Left forelimb (tissue), 1 donor: ENCODE data around the gene PRDM10.

Source experiments
- DNase-seq: peaks from one replicate; pipeline ENCODE4 v3.0.0-alpha.2; 2018; ENCODE audit warnings: low spot score

The PRDM10 gene

DNA sequence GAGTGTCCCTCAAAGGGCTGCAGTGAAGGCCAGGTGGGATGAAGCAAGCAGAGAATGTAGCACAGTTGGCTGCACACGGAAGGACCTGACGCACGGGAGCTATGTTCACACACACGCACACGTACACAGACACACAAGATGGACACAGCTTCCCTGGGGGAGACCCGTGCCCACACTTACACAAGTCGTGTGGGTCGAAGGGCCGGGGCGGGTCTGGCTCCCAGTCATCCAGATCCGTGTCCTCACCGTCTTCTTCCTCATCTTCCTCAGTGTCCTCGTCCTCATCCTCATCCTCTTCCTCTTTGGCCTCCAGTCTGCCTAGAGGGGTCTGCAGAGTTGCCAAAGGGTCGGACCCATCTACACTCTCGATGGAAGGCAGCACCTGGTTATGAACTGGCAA is 55.7 kb downstream of the PRDM10 start:
- no peak for DNase-seq

DNA sequence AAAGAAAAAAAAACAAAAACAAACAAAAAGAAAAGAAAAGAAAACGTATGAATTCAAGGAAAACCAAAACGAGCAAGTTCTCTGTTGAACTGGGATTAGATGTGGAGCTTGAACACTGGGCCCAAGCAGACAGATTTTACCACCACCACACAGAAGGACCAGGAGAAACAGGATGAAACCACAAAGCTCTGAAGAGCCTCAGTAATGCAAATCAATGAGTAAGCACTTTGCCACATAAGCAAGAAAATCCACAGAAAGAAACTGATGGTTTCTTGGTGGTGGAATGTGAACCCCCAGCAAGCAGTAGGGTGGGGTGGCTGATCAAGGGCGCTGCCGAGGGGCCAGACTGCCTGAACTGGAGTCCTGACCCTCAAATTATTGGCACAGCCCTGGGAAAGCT is 56.4 kb downstream of the PRDM10 start:
- DNase-seq, result no peak

GRCh38 chr11:129945373-129945772 is 57.3 kb downstream of the PRDM10 start:
- DNase-seq, result no peak

DNA sequence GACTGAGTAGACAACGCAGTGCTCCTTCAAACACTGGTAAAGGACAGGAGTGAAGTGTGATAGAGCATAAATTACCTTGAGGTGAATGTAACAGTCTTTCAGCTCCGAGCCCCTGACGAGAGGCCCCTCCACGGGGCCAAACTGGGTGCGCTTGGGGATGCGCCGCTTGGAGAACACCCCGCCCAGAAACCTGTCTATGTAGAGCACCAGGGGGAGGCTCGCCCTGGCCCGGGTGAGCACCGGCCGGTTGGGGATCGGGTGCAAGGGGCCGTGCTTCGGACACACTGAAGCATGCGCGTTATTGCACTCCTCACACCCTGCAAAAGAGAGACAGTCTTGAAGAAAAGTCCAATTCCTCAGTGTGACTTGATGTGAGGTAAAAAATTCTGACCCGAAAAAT is 57.9 kb downstream of the PRDM10 start:
- DNase-seq, result no peak

- DNase-seq, result no peak
Measured at GRCh38 chr11:129943036-129943435, 59.6 kb downstream of the PRDM10 start.

DNA sequence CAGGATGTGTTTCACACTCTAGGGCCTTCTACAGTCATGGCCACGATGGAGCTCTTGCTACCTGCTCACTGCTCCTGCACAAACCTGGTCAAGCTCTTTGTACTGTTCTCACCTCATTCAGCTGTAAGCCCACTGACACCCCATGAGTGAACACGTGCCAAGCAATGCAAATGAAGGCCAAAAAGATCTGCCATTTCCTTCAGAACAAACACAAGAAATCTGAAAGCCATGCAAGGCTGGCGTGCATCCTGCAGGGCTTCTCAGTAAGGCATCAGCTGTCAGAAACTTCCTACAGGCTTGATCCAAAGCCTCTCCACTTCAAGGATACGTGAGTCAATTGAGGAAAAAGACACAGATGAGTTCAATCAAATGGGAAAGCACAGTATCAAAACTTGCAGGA is 63.1 kb downstream of the PRDM10 start:
- DNase-seq, result no peak

DNA sequence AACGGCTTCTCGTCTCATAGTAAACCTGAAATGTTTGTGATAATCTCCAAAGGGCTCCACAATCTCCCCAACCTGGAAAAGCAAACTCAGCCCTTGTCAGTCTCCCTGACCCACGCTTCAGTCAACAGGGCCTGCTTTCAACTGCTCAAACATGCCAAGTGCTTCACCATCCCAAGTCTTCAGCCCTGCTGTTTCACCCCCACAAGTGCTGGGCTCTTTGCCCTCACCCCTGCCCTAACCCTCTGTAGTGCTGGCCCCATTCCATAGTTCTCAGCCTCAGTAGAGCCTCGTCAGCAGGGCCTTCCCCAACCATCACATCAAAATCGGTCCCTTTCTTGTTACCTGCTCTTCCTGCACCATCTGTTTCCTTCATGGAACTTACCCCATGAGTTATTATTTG is 63.9 kb downstream of the PRDM10 start:
- no peak for DNase-seq

GRCh38 chr11:129937592-129938238 is 64.9 kb downstream of the PRDM10 start:
- no peak for DNase-seq

GRCh38 chr11:129935723-129936122 is 66.9 kb downstream of the PRDM10 start:
- DNase-seq, result no peak

DNA sequence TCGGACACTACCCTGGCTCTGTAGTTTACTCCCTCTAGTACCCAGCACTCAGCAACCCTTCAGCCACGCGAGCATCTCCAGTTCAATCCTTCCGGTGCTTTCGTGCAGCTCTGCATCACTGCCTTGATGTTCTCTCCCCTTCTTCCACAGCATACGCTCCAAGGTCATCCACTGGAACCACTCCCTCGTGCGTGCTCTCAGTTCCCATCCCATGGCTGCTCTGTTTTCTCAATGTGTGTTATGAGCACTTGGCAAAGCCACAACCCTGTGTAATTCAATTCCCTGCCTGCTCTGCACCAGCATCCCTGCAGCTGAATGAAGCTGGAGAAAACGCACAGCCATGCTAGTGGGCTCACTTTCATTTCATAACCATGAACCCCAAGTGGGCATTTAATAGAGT is 68.7 kb downstream of the PRDM10 start:
- no peak for DNase-seq

GRCh38 chr11:129933262-129933661 is 69.4 kb downstream of the PRDM10 start:
- no peak for DNase-seq

GRCh38 chr11:129932381-129933067 is 70.1 kb downstream of the PRDM10 start:
- no peak for DNase-seq

DNA sequence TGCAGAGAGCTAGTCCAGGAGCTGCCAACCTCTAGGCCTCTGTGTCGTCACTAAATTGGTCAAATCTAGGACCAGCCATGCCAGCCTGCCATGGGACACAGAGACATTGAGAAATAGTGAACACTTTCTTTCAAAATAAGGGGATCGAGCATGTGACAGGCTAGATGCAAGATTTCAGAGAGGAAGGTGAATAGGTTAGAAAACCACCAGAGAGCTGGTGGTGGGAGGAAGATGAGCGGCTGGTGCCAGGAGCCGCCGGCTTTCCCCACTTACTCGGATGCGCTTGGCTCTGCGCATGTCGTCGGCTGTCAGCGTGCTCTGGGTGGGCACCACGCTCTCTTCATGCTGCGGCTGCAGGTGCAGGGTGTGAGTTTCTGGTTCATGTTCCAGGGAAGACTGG is 71.9 kb downstream of the PRDM10 start:
- no peak for DNase-seq

DNA sequence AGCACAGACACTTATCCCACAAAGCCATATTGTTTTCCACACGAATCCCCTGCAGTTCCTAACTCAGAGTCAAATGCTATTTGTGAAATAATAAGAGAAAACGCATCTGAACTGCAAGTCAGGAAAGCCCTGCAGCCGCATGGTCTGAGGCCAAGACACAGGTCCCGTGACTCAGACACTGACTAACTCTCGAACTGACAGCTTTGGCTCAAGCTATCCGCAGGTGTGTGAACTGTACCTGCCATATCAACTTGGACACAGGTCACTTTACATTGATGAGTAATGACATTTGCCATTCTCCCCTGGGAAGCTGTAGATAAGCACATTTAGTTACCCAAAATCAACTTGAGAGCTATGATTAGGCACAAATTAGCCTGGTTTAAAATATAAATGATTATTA is 72.3 kb downstream of the PRDM10 start:
- DNase-seq, result no peak

GRCh38 chr11:129929721-129930120 is 72.9 kb downstream of the PRDM10 start:
- no peak for DNase-seq

GRCh38 chr11:129928923-129929692 is 73.5 kb downstream of the PRDM10 start:
- no peak for DNase-seq

GRCh38 chr11:129922674-129923073 is 80.0 kb downstream of the PRDM10 start:
- DNase-seq, result no peak

DNA sequence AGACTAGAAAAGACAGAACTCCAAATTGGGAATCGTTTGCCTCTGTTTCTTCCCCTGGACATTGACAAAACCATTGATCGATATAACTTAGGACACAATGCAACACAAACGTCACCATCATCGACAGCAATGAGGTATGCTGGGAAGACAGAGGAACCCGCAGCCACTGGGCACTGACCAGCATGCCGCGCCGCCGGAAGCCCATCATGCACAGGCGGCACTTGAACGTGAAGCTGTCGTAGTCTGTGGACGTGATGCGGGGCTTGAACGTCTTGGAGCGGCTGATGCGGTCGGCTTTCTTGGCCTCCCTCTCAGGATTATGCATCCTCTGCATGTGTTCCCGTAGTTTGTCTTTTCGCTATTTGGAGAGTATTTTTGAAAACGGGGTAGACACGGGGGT is 84.3 kb downstream of the PRDM10 start:
- DNase-seq, result no peak

DNA sequence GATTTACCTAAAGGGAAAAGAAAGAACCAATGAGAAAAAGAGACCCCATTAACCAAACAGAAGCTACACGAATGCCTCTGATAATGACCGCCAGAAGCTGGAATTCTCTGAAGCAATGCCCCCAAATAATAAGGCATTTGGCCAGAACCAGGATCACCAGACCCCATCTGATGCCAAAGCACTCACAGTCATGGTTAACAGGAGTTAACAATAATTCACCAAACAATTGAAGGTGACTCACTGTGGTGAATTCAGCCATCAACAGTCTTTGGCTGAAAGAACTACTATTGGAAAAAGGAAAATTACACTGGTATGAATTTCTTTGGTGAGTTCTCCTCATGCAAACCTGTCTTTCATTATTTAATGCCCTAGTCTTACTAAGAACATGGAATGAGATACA is 85.4 kb downstream of the PRDM10 start:
- no peak for DNase-seq

DNA sequence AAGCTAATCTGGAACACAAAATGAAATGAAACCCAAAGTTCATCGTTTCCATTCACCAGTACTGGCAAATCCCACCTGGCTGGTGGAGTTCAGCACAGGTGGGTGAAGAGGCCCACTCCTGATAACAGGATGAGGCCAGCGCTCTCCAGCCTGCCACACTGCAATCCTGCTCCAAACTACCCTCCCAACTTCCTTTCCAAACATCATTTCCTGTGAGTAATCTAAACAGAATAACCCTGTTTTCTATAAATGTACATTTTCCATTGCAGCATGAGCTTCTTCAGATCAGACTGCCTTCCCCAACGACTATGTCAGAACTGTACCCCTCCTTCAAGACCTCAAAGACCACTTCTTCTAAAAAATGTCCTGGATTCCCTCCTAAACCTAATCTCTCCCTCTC is 91.3 kb downstream of the PRDM10 start:
- no peak for DNase-seq

DNA sequence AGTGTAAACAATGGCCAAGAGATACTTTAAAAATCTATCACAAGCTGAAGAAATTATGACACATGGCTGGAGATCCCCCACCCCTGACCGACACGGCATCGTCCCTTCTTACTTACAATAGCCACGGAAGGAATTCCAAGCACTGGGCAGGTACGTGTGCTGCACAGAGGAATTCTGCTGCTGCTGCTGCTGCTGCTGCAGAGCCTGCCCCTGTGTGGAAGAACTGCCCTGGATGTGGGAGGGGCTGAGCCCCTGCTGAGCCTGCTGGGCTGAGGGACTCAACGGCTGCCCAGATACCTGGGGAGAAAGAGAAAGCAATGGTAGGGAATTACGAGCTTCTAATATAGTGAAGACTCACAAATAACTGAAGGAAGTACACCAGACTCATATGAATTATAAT is 92.3 kb downstream of the PRDM10 start:
- no peak for DNase-seq

DNA sequence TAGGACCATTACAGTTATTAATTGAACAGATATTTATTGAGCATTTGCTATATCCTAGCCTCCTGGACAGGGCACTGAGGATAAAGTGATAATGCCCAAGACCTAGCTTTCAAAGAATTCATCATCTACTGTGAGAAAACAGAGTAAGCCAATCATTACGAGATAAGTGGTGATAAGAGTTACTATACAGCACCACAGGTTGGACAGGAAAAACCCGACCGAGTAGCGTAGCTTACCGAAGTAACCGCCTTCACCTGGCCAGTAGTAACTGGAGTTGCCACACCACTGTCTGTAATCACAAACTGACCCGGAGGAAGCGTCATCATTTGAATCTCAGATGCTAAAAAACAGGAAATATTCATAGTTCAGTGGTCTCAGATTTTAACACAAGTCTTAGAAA is 97.2 kb downstream of the PRDM10 start:
- no peak for DNase-seq

- no peak for DNase-seq
Measured at GRCh38 chr11:129896062-129896461, 106.6 kb downstream of the PRDM10 start.
